H1 (cell line): ENCODE measurements around the gene ZNF3.

Experiments used
- CTCF ChIP-seq, 3 experiments: IDR thresholded peaks; 1 replicate in 2 of 3; 2 replicates in 1 of 3; pipeline versions ENCODE4 v1.5.1 to v1.6.1; 2011; ENCODE audit warnings: low read length in 3 of 3, mild to moderate bottlenecking in 3 of 3, inconsistent platforms in 2 of 3, low read depth in 1 of 3, moderate library complexity in 1 of 3; ENCODE audit not compliant: insufficient read depth in 1 of 3; ENCODE audit errors: control extremely low read depth in 1 of 3
- EP300 ChIP-seq, 2 experiments: IDR thresholded peaks; 1 replicate in 1 of 2; 2 replicates in 1 of 2; pipeline ENCODE4 v1.6.1; 2011 to 2012; ENCODE audit warnings: low read depth in 2 of 2, low read length in 2 of 2, mild to moderate bottlenecking in 2 of 2, borderline replicate concordance in 1 of 2, inconsistent platforms in 1 of 2, moderate library complexity in 1 of 2
- EZH2 ChIP-seq: fragments of 200-600 bp; sonication (generic); IDR thresholded peaks from 2 replicates; pipeline ENCODE4 v1.7.1; 2012; ENCODE audit warnings: low read depth, mild to moderate bottlenecking, moderate library complexity, low read length, inconsistent platforms; ENCODE audit not compliant: severe bottlenecking
- POLR2A ChIP-seq, 2 experiments: IDR thresholded peaks; 1 replicate in 1 of 2; 2 replicates in 1 of 2; pipeline ENCODE4 v1.6.1; 2011; ENCODE audit warnings: low read depth in 2 of 2, low read length in 2 of 2, mild to moderate bottlenecking in 2 of 2; ENCODE audit errors: control extremely low read depth in 1 of 2
- POU5F1 ChIP-seq: IDR thresholded peaks from 2 replicates; pipeline ENCODE4 v1.6.1; 2011; ENCODE audit warnings: low read depth, mild to moderate bottlenecking, low read length, moderate library complexity
- SAP30 ChIP-seq: fragments of 300-600 bp; sonication (generic); IDR thresholded peaks from 2 replicates; pipeline ENCODE4 v1.7.1; 2012; ENCODE audit warnings: low read length, moderate library complexity, mild to moderate bottlenecking, inconsistent platforms; ENCODE audit not compliant: insufficient read depth, insufficient replicate concordance
- SIX5 ChIP-seq: IDR thresholded peaks from 2 replicates; pipeline ENCODE4 v1.6.1; 2011; ENCODE audit warnings: mild to moderate bottlenecking, low read depth, low read length
- SP1 ChIP-seq: IDR thresholded peaks from 2 replicates; pipeline ENCODE4 v1.6.1; 2011; ENCODE audit warnings: low read depth, low read length
- TAF1 ChIP-seq: IDR thresholded peaks from 2 replicates; pipeline ENCODE4 v1.6.1; 2011; ENCODE audit warnings: mild to moderate bottlenecking, low read depth, low read length
- ZNF274 ChIP-seq: IDR thresholded peaks from 2 replicates; pipeline ENCODE4 v1.7.0; 2012; ENCODE audit warnings: low read length, borderline replicate concordance; ENCODE audit errors: extremely low read depth
- TF ChIP-seq, protein P1 (sequence below): IDR thresholded peaks from 2 replicates; pipeline ENCODE4 v1.6.1; 2012; ENCODE audit warnings: low read length, inconsistent platforms

DNA sequence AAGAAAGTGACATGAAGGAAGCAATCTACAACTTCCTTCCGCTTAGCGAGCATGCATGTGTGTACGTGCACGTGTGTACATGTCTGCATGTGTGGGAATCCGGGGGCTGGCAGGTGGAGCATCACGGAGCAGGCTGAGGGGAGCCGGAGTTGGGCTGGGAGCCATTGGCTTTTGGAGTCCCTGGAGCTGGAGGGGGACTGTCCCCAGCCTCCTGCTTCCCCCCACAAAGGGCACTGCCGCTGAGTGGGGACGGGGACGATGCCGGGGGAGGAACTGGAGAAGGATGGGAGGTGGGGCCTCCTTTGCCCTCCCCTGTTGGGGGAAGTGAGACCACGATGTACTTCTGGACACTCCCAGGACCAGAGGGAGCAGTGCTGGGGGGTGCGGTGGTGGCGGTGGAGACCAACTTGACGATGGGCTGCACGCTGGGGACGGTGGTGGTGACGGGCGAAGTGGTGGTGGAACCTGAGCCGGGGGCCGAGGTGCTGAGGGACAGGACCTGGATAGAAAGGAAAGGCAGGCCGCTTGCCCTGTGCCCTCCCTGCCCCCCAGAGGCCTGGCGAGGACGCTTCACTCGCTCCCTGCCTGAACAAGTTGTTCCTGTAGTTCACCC lies 25.7 kb upstream of the ZNF3 start:
- TF ChIP-seq POU5F1: no peak
- no peak for TF ChIP-seq SP1
- no peak for TF ChIP-seq SAP30
- TF ChIP-seq POLR2A (IDR thresholded peaks at IDR 0.05; ENCODE audit: control extremely low read depth in 1 of 2, low read depth in 2 of 2, low read length in 2 of 2): no peak
- no peak for TF ChIP-seq EZH2
- no peak for TF ChIP-seq ZNF274
- no peak for TF ChIP-seq SIX5
- TF ChIP-seq CTCF (IDR thresholded peaks at IDR 0.05; ENCODE audit: control extremely low read depth in 1 of 3, insufficient read depth in 1 of 3, low read depth in 1 of 3, low read length in 3 of 3): no peak
- no peak for TF ChIP-seq EP300 (IDR thresholded peaks at IDR 0.05; ENCODE audit: borderline replicate concordance in 1 of 2, low read depth in 2 of 2, low read length in 2 of 2)
- TF ChIP-seq, protein P1, sequence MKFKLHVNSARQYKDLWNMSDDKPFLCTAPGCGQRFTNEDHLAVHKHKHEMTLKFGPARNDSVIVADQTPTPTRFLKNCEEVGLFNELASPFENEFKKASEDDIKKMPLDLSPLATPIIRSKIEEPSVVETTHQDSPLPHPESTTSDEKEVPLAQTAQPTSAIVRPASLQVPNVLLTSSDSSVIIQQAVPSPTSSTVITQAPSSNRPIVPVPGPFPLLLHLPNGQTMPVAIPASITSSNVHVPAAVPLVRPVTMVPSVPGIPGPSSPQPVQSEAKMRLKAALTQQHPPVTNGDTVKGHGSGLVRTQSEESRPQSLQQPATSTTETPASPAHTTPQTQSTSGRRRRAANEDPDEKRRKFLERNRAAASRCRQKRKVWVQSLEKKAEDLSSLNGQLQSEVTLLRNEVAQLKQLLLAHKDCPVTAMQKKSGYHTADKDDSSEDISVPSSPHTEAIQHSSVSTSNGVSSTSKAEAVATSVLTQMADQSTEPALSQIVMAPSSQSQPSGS: no peak
- no peak for TF ChIP-seq TAF1
